CD4-positive, alpha-beta T cell treated with Interleukin-10 for 1 hour (primary cell): ENCODE results near the gene PPP2R2C.

Experiments
- DNase-seq: peaks from one replicate; pipeline ENCODE4 v3.0.0-alpha.2; 2020

The PPP2R2C gene

DNA sequence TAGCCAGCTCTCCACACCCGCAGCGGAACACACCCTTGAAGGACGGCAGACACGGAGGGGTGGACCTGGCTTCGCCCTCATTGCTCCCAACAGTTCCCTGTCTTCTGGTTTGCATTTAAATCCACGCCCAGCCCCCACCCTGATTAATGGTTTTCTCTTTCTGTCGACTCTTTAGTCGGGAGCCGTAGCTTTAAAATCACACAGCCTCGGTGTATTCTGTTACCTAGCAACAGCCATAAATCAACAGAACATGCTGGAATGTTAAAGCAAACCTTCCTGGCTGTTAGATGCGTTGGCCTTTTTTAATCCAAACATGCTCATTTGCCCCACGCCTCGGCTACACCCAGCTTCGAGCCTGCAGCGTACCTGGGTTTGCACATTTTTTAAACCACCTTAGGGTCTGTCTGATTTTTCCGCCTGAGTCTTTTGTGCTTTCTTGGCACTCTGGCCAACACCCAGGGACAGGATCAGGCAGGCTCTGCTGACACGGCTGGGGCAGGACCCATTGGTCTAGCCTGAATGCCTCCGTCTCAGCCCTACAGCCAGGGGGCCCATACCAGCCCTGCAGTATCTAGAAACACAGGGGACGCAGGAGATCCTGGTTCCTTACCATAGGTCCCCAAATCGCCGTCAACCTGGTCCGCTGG, 21.4 kb upstream of the PPP2R2C start:
- no peak for DNase-seq

GRCh38 chr4:6492861-6493657, 20.6 kb upstream of the PPP2R2C start:
- no peak for DNase-seq

- no peak for DNase-seq
Measured at GRCh38 chr4:6492027-6492590, 19.7 kb upstream of the PPP2R2C start.

GRCh38 chr4:6491235-6491634, 18.8 kb upstream of the PPP2R2C start:
- DNase-seq, result no peak

DNA sequence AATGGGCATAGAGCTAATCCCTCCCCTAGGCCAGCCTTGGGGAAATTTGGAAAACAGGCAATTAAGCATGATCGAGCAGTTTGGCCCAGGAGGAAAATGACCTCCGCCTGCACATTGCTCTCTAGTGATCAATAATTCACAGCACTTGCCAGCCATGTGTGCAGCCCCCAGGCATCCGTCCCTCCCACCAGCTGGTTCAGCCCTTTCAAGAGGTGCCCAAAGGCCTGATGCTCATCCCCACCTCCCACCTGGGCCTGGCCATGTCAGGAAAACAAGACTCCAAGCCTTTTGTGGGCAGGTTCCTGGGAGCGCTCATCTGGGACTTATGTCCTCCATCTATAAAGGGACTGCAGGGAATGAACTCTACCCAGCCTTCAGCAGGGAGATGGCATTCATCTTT, 17.5 kb upstream of the PPP2R2C start:
- DNase-seq, result no peak

DNA sequence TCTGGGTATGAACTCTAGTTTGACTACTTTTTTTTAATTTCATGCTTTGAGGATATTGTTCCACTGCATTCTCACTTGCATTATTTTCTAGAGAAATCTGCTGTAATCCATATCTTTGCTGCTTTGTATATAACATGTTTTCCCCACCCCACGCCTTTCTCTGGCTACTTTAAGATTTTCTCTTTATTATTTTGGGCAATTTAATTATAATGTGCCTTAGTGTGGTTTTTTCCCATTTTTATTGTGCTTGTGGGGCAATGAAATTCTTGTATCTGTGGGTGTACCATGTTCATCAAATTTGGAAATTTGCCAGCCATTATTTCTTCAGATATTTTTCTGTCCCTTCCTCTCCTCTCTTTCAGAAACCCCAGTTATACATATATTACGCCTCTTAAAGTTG, 15.1 kb upstream of the PPP2R2C start:
- DNase-seq, result no peak

DNA sequence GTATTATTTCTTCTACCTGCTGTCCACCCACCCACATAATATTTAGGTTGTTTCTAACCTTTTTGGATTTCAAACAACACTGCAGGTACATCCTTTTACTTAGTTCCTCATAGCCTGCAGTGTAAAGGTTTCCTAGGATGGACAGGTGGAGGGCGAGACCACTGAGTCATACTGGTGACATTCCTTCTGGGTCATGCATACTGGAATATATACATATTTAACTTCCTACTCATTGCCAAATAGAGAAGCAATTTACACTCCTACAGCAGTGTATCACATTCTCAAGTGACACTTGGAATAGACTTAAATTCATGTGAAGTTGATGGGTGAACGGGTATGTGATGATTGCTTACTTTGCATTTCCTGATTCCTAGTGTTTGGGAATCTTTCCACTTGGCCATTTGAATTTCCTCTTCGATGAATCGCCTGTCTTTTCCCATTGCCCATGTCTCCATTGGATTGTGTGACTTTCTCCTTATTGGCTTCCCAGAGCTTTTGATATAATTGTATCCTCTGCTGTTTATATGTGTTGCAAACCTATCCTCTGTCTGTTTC, 8.2 kb upstream of the PPP2R2C start:
- no peak for DNase-seq

- no peak for DNase-seq
Measured at GRCh38 chr4:6478546-6479220, 6.3 kb upstream of the PPP2R2C start.

GRCh38 chr4:6476893-6477292, 4.5 kb upstream of the PPP2R2C start:
- no peak for DNase-seq

- no peak for DNase-seq
Measured at GRCh38 chr4:6475492-6476020, 3.1 kb upstream of the PPP2R2C start.

DNA sequence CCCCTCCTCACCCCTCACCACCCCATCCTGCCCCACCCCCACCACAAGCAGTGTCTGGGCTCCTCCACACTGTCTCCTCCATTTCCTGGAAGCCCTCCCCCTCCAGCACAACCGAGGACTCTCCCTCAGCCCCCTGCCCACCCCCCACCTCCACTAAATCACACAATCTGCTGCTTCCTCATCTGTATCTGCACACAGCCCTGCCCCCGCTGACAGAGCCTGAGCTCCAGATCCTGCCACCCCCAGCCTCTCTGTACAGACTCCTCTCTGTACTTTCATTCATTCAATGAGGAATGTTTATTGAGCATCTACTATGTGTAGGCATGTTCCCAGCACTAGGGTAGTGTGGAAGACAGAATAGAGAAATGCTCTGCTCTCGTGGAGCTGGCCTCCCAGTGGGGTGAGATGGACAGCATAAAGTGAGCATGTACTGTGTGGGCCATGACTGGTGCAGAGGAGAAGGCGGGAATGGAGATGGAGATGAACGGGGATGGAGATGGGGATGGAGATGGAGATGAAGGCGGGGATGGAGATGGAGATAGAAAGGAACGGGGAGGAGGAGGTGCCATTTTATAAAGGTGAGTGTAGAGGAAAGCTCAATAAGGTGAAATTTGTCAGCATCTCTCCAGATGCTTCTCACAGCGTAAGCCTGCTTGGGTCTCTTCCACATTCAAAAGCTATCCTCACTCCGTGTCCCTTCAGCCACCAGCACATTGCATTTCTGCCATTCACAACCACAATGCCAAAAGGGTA, 2.5 kb upstream of the PPP2R2C start:
- no peak for DNase-seq

GRCh38 chr4:6474053-6474568, 1.7 kb upstream of the PPP2R2C start:
- DNase-seq, result no peak

DNA sequence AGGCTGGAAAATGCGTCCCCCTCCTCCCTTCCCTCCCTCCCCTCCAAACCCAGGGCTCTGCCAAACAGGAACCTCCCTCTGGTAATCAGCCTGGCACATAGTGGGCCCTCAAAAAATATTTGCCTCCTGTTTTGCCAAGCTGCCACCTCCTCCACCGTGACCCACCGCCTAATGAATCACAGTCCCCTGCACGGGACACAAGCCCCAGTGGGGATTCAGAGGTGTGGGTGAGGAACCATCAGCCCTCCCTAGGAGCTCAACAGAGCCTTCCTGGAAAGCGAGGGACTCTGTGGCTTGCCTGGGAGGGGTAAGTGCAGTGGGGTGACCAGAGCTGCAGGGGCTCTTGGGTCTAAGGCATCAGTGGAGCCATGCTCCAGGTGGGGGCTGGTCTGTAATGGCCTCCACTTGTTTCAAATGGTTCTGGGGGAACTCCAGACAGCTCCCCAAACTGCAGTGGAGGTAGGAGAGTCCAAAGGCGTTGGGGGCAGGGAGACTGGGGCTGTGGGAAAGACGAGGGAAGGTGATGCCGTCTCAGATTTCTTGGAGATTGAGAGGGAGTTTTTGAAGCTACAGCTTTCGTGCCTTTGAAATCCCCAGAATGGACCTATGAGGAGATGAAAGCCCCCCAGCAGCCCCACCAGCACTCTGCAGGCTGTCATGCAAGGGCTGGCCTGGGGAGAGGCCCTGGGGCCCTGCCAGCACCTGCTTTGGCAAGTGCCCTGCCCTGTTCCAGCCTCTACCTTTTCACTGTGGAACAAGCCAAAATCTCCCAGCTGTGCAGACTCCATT, 1.0 kb upstream of the PPP2R2C start:
- DNase-seq, result no peak

- no peak for DNase-seq
Measured at GRCh38 chr4:6472008-6472386, 417 bp downstream of the PPP2R2C start.

DNA sequence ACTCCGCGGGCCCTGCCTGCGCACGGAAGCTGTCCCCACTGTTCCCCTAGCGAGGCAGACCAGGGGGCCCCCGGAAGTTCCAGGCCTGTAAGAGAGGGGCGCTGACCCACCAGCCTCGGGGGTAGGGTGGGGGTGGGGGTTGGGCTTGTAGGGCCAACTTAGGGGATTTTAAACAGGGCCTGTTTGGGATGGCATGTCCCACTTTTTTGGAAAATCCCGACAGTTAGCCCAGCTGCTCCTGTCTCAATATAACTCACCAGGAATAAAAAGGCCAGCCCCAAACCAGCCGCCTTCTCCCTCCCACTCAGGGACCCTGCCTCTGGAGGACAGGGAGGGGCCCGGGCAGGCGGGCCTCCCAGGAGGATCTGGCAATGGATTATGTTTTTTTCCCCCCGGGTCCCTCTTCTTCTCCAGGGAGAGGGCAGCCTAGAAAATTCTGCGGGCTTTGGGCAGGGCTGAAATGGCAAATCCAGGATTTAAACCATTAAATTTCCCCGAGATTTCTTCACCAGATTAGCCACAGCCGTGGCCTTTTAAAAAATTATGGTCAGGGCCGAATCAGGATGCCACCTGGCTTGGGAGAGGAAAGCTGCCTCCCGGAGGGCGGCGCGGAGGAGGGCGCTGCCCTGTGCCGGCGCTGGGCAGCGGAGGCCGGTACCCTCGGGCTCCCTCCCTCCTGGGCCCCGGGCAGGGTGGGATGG, 957 bp downstream of the PPP2R2C start:
- DNase-seq, result no peak

GRCh38 chr4:6470502-6471306, 1.7 kb downstream of the PPP2R2C start:
- no peak for DNase-seq

DNA sequence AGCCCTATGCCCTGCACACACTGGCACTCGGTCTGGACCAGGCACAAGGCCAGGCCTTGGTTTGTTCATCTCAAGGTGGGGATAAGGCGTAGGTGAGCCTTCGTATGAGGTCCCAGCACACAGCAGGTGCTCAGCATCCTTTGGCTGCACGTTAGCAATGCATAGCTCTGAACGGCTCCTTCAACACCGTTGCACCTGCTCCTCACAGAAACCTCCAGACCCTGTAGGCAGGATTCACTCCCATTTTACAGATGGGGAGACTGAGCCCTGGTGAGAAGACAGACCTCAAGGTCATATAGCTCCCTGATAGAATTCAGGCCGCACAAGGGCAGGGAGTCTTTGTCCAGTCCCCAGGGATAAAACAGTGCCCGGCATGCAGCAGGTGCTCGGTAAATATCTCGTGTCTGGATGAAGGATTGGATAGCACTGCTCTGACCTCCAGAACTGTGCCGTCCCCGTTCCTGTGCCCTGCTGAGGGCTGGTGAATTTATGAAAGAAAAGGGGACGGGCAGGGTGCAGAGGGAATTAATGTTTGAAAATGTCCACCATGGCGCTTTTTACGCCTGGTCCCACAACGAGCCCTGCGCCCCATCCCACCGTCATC, 2.4 kb downstream of the PPP2R2C start:
- no peak for DNase-seq

- DNase-seq, result no peak
Measured at GRCh38 chr4:6469144-6469543, 3.3 kb downstream of the PPP2R2C start.

GRCh38 chr4:6468376-6468775, 4.0 kb downstream of the PPP2R2C start:
- no peak for DNase-seq
